ENCODE measurements around the gene DGKB.

DNA sequence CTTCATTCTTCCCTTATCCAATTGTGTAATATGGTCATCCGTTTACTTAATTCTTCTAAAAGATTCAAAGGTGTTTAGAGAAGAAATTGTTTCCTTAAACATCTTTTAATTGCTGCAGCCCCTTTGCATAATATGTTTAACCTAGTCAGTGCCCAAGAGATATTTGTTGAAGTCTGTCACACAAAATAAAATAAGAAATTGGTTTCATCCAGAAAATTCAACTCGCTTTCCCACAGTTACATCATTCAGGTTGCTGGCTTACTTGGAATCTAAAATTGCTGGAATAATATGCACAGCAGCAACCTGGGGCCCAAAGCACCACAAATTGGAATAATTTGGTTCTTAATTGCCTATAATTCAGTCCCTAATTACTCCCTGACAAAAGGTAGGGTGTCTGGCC, 758.0 kb downstream of the DGKB start:
- TF ChIP-seq, protein P1, sequence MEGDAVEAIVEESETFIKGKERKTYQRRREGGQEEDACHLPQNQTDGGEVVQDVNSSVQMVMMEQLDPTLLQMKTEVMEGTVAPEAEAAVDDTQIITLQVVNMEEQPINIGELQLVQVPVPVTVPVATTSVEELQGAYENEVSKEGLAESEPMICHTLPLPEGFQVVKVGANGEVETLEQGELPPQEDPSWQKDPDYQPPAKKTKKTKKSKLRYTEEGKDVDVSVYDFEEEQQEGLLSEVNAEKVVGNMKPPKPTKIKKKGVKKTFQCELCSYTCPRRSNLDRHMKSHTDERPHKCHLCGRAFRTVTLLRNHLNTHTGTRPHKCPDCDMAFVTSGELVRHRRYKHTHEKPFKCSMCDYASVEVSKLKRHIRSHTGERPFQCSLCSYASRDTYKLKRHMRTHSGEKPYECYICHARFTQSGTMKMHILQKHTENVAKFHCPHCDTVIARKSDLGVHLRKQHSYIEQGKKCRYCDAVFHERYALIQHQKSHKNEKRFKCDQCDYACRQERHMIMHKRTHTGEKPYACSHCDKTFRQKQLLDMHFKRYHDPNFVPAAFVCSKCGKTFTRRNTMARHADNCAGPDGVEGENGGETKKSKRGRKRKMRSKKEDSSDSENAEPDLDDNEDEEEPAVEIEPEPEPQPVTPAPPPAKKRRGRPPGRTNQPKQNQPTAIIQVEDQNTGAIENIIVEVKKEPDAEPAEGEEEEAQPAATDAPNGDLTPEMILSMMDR (IDR thresholded peaks at IDR 0.05) = no peak
- no peak for TF ChIP-seq POLR2A (IDR thresholded peaks at IDR 0.05)
